COR-L47 (cell line): Measurements from ENCODE around the gene FXYD1.

Source experiments
- DNase-seq: peaks from one replicate; lab custom pipeline; 2025; lab: John Stamatoyannopoulos, UW

Gene FXYD1

GRCh38 chr19:35107545-35107944 is 31.1 kb upstream of the FXYD1 start:
- no peak for DNase-seq

GRCh38 chr19:35108730-35109129 is 29.9 kb upstream of the FXYD1 start:
- no peak for DNase-seq

GRCh38 chr19:35109395-35110112 is 29.1 kb upstream of the FXYD1 start:
- DNase-seq, result no peak

- no peak for DNase-seq
These were observed 27.6 kb upstream of the FXYD1 start for GRCh38 chr19:35110974-35111373.

- no peak for DNase-seq
These were observed 25.5 kb upstream of the FXYD1 start for GRCh38 chr19:35112995-35113688.

GRCh38 chr19:35114353-35115176 is 24.1 kb upstream of the FXYD1 start:
- peak; percentile 26 for DNase-seq

- no peak for DNase-seq
These were observed 23.3 kb upstream of the FXYD1 start, which contains the start of gene FXYD3 for GRCh38 chr19:35115177-35115951. Gene FXYD3, plus strand, starts transcription at chr19:35115823. Its CDS starts 3,554 bp downstream, at chr19:35119377.

GRCh38 chr19:35116072-35116801 is 22.4 kb upstream of the FXYD1 start:
- DNase-seq, result peak; percentile 34

- DNase-seq, result no peak
These were observed 21.5 kb upstream of the FXYD1 start for GRCh38 chr19:35117116-35117515.

- DNase-seq, result no peak
These were observed 20.8 kb upstream of the FXYD1 start for GRCh38 chr19:35117799-35118198.

GRCh38 chr19:35118268-35119020 is 20.2 kb upstream of the FXYD1 start:
- no peak for DNase-seq

GRCh38 chr19:35119091-35119490 is 19.5 kb upstream of the FXYD1 start:
- no peak for DNase-seq

- DNase-seq, result no peak
These were observed 19.0 kb upstream of the FXYD1 start for GRCh38 chr19:35119578-35120155.

- peak; percentile 77 for DNase-seq
These were observed 18.1 kb upstream of the FXYD1 start for GRCh38 chr19:35120492-35120891.

GRCh38 chr19:35120898-35121297 is 17.7 kb upstream of the FXYD1 start:
- no peak for DNase-seq

GRCh38 chr19:35122687-35123551 is 15.7 kb upstream of the FXYD1 start:
- no peak for DNase-seq

- DNase-seq, result no peak
These were observed 15.1 kb upstream of the FXYD1 start for GRCh38 chr19:35123573-35123972.

GRCh38 chr19:35124098-35125060 is 14.2 kb upstream of the FXYD1 start:
- DNase-seq, result peak; percentile 88
